Thyroid gland (tissue), 4 donors: ENCODE results near the gene TMEM125. TPM values are rescaled to one million over a fixed set of nuclear protein-coding genes. Genes with fewer than 3 reads are reported as not detected.
A peak's percentile ranks its signal among the peaks of the same experiment; 100 is the strongest.

Source experiments
- DNase-seq, 2 donors: peaks; one replicate each; pipeline ENCODE4 v3.0.0-alpha.2; 2019
- H3K27ac ChIP-seq, 3 donors: fragments of 200-600 bp; sonication (generic); 1 replicate in 2 of 3; 2 replicates in 1 of 3; pipeline ENCODE4 v1.5.1; 2016 to 2019; ENCODE audit warnings: mild to moderate bottlenecking in 1 of 3, moderate library complexity in 1 of 3
- H3K27me3 ChIP-seq: fragments of 200-600 bp; sonication (generic); one replicate; pipeline ENCODE4 v1.5.1; 2019
- H3K36me3 ChIP-seq, 2 donors: fragments of 200-600 bp; sonication (generic); one replicate each; pipeline ENCODE4 v1.5.1; 2016 to 2019
- H3K4me1 ChIP-seq, 2 donors: fragments of 200-600 bp; sonication (generic); one replicate each; pipeline ENCODE4 v1.5.1; 2017 to 2019
- H3K4me3 ChIP-seq, 3 donors: fragments of 200-600 bp; sonication (generic); replicated peaks in 1 of 3; 1 replicate in 2 of 3; 2 replicates in 1 of 3; pipeline ENCODE4 v1.5.1; 2016; ENCODE audit warnings: mild to moderate bottlenecking in 1 of 3
- H3K9me3 ChIP-seq: fragments of 200-600 bp; sonication (generic); one replicate; pipeline ENCODE4 v1.5.1; 2017
- POLR2A ChIP-seq, 2 donors: fragments of 450-650 bp; IDR thresholded peaks; one replicate each; pipeline ENCODE4 v1.6.1; 2017; ENCODE audit warnings: antibody characterized with exemption in 2 of 2, mild to moderate bottlenecking in 2 of 2, moderate library complexity in 1 of 2
- WGBS, 2 donors: methylation state at CpG; one replicate each; pipeline ENCODE4 v1.1.5; 2017; 5-methylcytosine and 5-hydroxymethylcytosine counted together
- intact Hi-C: fragments of 100-400 bp; cut with DNase I; formaldehyde crosslinking; loops from one replicate; pipeline ENCODE4 v1.15.1; 2023
- total RNA-seq, 4 donors: library from RNA; depleted of rRNA; stranded (reverse); fragments of >200 nt; gene quantifications; one replicate each; pipeline ENCODE4 v1.2.3, GENCODE V29; 2016
- TF ChIP-seq, protein P1 (sequence below), 6 experiments: fragments of 200-600 bp in 3 of 6; fragments of 450-650 bp in 3 of 6; sonication (generic) in 3 of 6; IDR thresholded peaks; one replicate each; pipeline ENCODE4 v1.5.1; 2016 to 2019; ENCODE audit warnings: antibody characterized with exemption in 6 of 6, mild to moderate bottlenecking in 2 of 6, inconsistent platforms in 1 of 6, moderate library complexity in 1 of 6

The TMEM125 gene
- total RNA-seq, 4 donors from 2014 or later = 50.8 to 127 (median 89.8) TPM

DNA sequence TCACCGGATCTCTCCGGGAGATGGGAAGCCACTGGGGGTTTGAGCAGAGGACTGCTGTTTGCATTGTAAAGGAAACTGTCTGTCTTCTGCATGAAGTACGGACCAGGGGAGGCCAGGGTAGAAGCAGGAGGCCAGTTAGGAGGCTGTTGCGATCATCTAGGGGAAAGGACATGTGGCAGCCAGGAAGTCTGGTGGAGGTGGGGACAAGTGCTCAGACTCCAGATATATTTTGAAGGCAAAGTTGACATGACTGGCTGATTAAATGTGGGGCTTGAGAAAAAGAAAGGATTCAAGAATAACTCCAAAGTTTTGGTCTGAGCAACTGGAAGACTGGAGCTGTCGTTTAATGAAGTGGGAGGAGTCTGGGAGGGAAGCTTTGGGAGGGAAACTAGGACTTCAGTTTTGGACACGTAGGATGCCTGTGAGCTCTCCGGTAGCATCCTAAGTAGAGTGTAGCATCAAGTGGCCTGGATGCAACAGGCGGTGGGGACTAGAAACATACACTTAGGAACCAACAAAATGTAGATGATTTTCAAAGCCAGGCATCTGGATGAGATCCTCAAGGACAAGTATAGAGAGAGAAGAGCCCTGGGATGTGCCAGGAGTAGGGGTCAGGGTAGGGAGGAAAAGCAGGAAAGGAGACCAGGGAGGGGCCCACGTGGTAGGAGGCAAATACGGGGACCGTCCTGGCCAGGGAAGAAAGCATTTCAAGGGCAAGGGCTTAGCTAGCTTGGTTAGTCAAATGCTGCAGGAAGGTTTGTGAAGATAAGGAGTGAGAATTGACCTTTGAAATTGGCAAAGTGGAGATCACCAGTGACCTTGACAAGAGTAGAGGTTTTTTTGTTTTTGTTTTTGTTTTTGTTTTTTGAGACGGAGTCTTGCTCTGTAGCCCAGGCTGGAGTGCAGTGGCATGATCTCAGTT, 19.3 kb downstream of the TMEM125 start:
- Histone ChIP-seq H3K4me1 (peaks cover 25 to 40% of the 10 kb centered on the region in 2 donors), H3K36me3 (no peaks in the 10 kb centered on the region), H3K4me3 (no peak overlapping the region), H3K27ac (peak overlapping the region in 2 of 3 donors; percentile 44 to 61), H3K9me3 (no peaks in the 10 kb centered on the region), H3K27me3 (no peaks in the 10 kb centered on the region)
- DNase-seq = no peak
- intact Hi-C loops = no loop called here
- TF ChIP-seq, protein P1, sequence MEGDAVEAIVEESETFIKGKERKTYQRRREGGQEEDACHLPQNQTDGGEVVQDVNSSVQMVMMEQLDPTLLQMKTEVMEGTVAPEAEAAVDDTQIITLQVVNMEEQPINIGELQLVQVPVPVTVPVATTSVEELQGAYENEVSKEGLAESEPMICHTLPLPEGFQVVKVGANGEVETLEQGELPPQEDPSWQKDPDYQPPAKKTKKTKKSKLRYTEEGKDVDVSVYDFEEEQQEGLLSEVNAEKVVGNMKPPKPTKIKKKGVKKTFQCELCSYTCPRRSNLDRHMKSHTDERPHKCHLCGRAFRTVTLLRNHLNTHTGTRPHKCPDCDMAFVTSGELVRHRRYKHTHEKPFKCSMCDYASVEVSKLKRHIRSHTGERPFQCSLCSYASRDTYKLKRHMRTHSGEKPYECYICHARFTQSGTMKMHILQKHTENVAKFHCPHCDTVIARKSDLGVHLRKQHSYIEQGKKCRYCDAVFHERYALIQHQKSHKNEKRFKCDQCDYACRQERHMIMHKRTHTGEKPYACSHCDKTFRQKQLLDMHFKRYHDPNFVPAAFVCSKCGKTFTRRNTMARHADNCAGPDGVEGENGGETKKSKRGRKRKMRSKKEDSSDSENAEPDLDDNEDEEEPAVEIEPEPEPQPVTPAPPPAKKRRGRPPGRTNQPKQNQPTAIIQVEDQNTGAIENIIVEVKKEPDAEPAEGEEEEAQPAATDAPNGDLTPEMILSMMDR (IDR thresholded peaks at IDR 0.05) = no peak
- TF ChIP-seq POLR2A (IDR thresholded peaks at IDR 0.05) = no peak
- WGBS, 2 donors = 77 to 81% methylated on average over 12 of the region's 12 CpGs

DNA sequence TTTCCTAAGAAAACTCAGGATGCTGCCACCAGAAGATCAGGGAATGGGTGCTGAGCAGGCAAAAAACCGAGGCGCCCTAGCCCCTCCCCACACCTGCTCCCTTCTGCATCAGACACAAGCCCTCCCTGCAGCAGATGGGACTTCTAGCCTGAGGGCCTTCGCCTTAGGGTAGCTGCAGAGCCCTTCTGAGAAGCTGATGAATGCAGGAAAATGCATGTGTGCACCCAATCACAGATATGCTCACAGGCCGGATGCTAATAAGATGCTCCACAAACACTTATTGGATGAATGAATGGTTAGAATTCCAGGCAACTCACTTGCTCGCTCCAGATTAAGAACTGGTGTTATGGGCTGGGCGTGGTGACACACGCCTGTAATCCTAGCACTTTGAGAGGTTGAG, 22.4 kb downstream of the TMEM125 start:
- 67 to 87% methylated on average over 6 to 7 of the region's 7 CpGs for WGBS, 2 donors
- intact Hi-C loops = no loop called here
- peaks cover 44 to 59% of the 10 kb centered on the region in 2 donors for H3K4me1 ChIP-seq
- no peak overlapping the region for H3K4me3 ChIP-seq
- TF ChIP-seq POLR2A (IDR thresholded peaks at IDR 0.05) = no peak
- TF ChIP-seq, protein P1 (IDR thresholded peaks at IDR 0.05) = no peak
- H3K27ac ChIP-seq = peak overlapping the region in 2 of 3 donors; percentile 96 to 100
- no peaks in the 10 kb centered on the region for H3K27me3 ChIP-seq
- no peaks in the 10 kb centered on the region for H3K36me3 ChIP-seq
- H3K9me3 ChIP-seq = no peaks in the 10 kb centered on the region
- no peak for DNase-seq

DNA sequence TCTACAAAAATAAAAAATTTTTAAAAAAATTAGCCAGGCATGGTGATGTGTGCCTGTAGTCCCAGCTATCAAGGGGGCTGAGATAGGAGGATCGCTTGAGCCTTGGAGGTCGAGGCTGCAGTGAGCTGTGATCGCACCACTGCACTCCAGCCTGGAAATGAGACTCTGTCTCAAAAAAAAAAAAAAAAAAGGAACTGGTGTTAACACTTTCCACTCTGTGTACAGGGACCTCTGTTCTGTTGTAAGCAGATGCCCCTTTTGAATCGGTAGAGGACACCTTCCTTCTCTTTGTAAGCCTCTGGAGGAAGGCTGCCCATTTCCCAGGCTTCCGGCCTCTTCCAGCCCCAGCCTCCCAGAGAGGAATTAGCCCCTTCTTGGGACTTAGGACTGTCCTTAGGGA, 22.9 kb downstream of the TMEM125 start:
- TF ChIP-seq POLR2A (IDR thresholded peaks at IDR 0.05) = no peak
- TF ChIP-seq, protein P1 (IDR thresholded peaks at IDR 0.05) = no peak
- Histone ChIP-seq H3K27me3 (no peaks in the 10 kb centered on the region), H3K9me3 (no peaks in the 10 kb centered on the region), H3K36me3 (no peaks in the 10 kb centered on the region), H3K4me3 (no peak overlapping the region), H3K4me1 (peaks cover 49 to 64% of the 10 kb centered on the region in 2 donors), H3K27ac (peak overlapping the region; percentile 96 to 100 (median 97))
- WGBS, 2 donors = 71 to 79% methylated on average over 5 of the region's 5 CpGs
- DNase-seq = no peak
- intact Hi-C loops = no loop called here

DNA sequence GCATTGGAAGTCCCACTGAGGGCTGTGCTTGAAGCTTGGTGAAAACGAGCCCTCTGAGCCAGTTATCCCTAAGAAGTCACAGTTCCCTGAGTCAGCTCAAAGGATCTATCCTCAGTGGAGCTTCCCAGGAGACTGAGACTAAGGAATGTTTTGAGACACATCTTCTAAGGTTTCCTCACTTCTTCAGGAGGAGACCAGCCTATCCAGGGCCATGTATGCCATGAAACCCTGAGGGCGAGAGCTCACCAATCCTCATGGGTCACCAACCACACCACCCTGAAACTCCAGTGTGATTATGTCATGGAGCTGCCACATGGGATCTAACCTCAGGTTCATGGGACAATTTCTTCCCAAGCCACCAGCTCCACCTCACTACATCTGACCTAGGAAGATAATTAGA, 23.4 kb downstream of the TMEM125 start:
- no peak for TF ChIP-seq POLR2A (IDR thresholded peaks at IDR 0.05)
- Histone ChIP-seq H3K4me1 (peaks cover 54 to 69% of the 10 kb centered on the region in 2 donors), H3K27me3 (no peaks in the 10 kb centered on the region), H3K9me3 (no peaks in the 10 kb centered on the region), H3K27ac (peak overlapping the region; percentile 96 to 100 (median 97)), H3K36me3 (no peaks in the 10 kb centered on the region), H3K4me3 (no peak overlapping the region)
- DNase-seq = no peak
- WGBS, 2 donors = 78 to 85% methylated on average over 2 of the region's 2 CpGs
- intact Hi-C loops = no loop called here

DNA sequence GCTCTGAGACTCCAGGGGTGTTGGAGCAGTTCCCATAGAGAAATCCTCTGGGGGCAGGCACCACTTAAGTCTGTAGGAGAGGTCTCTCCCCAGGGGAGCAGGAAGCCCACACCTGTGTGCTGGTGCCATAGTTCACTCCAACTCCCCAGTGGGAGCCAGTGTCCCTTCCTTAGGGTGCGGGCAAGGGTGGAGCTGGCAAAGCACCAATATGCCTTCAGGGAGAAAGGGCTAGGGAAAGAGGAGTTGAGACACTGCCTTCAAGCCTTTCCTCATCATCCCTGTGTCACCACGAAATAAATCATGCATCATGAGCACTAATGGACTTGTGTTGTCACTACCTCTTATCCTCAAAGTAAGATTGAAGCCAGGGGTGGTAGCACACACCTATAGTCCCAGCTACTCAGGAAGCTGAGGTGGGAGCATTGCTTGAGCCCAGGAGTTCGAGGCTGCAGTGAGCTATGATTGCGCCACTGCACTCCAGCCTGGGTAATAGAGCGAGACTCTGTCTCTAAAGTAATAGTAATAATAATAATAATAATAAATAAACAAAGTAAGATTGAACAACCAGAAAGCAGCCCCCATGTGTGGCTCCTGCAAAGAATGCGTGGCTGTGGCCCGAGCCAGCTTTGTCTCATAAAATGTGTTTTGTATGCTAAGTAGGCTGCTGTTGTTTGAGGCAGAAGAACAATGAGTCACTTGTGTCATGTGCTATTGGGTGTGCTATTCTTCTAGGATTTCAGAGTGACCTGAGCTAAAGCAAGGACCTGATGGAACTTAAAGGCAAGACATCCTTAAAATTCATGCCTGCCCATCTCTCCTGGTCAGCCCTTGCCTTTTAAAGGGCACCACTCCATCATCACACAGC, 24.3 kb downstream of the TMEM125 start:
- 64 to 69% methylated on average over 7 of the region's 7 CpGs for WGBS, 2 donors
- Histone ChIP-seq H3K4me1 (peaks cover 63 to 78% of the 10 kb centered on the region in 2 donors), H3K9me3 (no peaks in the 10 kb centered on the region), H3K27ac (peak overlapping the region; percentile 96 to 100 (median 97)), H3K36me3 (no peaks in the 10 kb centered on the region), H3K4me3 (no peak overlapping the region), H3K27me3 (no peaks in the 10 kb centered on the region)
- DNase-seq = peak; percentile 55 to 58
- intact Hi-C loops = no loop called here
- peak in 1 of 2 donors; percentile 57 for TF ChIP-seq POLR2A (IDR thresholded peaks at IDR 0.05)
- TF ChIP-seq, protein P1 (IDR thresholded peaks at IDR 0.05) = no peak
